H1 (cell line): ENCODE measurements around the gene FGF2. TPM values are rescaled to one million over a fixed set of nuclear protein-coding genes. Genes with fewer than 3 reads are reported as not detected.

Experiments used
- ATF3 ChIP-seq: IDR thresholded peaks from 2 replicates; pipeline ENCODE4 v1.6.1; 2011; ENCODE audit warnings: low read depth, mild to moderate bottlenecking, low read length; ENCODE audit not compliant: insufficient read depth
- CBX8 ChIP-seq: fragments of 300-800, 300-1000 bp; sonication (generic); IDR thresholded peaks from 2 replicates; pipeline ENCODE4 v1.7.1; 2016; ENCODE audit warnings: low read depth, low read length, borderline replicate concordance
- CREB1 ChIP-seq: IDR thresholded peaks from 2 replicates; pipeline ENCODE4 v1.6.1; 2012; ENCODE audit warnings: inconsistent platforms
- FOSL1 ChIP-seq: IDR thresholded peaks from 2 replicates; pipeline ENCODE4 v1.6.1; 2011; ENCODE audit warnings: mild to moderate bottlenecking, low read depth, low read length, moderate library complexity; ENCODE audit not compliant: insufficient read depth
- polyA plus RNA-seq, 7 experiments: library from polyadenylated mRNA; depleted of rRNA in 3 of 7; stranded (reverse) in 5 of 7; unstranded in 2 of 7; fragments of >200 nt in 5 of 7; fragments of 200-250 nt in 2 of 7; gene quantifications; 1 replicate in 5 of 7; 2 replicates in 1 of 7; 4 replicates in 1 of 7; pipeline versions ENCODE4 v1.2.1 to v1.2.3, GENCODE V29; 2011 to 2013; ENCODE audit warnings: missing spikeins in 2 of 7, mixed read lengths in 2 of 7
- total RNA-seq: library from RNA; stranded (reverse); fragmentation: NEBNext Ultra II Directional; extraction: Animal tissue kit (Norgen Biotek cat#: 25700); gene quantifications from 2 replicates; pipeline ENCODE4 v1.2.1, GENCODE V29; 2021

The FGF2 gene
- total and polyA plus RNA-seq, 2 of the 8 experiments (the other 6 are each of a cell fraction or from before 2014, with no cell fraction given) = 23.4 to 145 TPM

GRCh38 chr4:122875949-122876348, 49.3 kb downstream of the FGF2 start (continued):
- TF ChIP-seq CREB1 (no peak), FOSL1 (no peak), CBX8 (no peak), ATF3 (no peak)
